Vagina (tissue), 2 donors: ENCODE data around the gene DNAJC9. TPM values are rescaled to one million over a fixed set of nuclear protein-coding genes. Genes with fewer than 3 reads are reported as not detected.

Experiments used
- DNase-seq, 2 donors: peaks; one replicate each; pipeline ENCODE4 v3.0.0-alpha.2; 2017; ENCODE audit errors: extremely low spot score in 2 of 2
- H3K27ac ChIP-seq: fragments of 200-600 bp; sonication (generic); one replicate; pipeline ENCODE4 v1.5.1; 2019
- H3K27me3 ChIP-seq: fragments of 200-600 bp; sonication (generic); one replicate; pipeline ENCODE4 v1.5.1; 2019
- H3K36me3 ChIP-seq, 2 donors: fragments of 200-600 bp; sonication (generic); one replicate each; pipeline ENCODE4 v1.5.1; 2017 to 2019
- H3K4me1 ChIP-seq: fragments of 200-600 bp; sonication (generic); one replicate; pipeline ENCODE4 v1.5.1; 2019
- H3K4me3 ChIP-seq, 2 donors: fragments of 200-600 bp; sonication (generic); 1 replicate in 1 of 2; 2 replicates in 1 of 2; pipeline ENCODE4 v1.5.1; 2016 to 2019
- H3K9me3 ChIP-seq: fragments of 200-600 bp; sonication (generic); one replicate; pipeline ENCODE4 v1.5.1; 2019
- POLR2A ChIP-seq, 2 donors: fragments of 450-650 bp; IDR thresholded peaks; one replicate each; pipeline ENCODE4 v1.6.1; 2017; ENCODE audit warnings: antibody characterized with exemption in 2 of 2, mild to moderate bottlenecking in 2 of 2, moderate library complexity in 2 of 2
- POLR2AphosphoS5 ChIP-seq, 2 donors: sonication (generic); formaldehyde crosslinking; IDR thresholded peaks; one replicate each; pipeline ENCODE4 v1.9.0; 2017; ENCODE audit warnings: antibody characterized with exemption in 2 of 2, mild to moderate bottlenecking in 2 of 2, low read depth in 1 of 2; ENCODE audit not compliant: insufficient read depth in 1 of 2
- intact Hi-C: fragments of 100-400 bp; cut with DNase I; formaldehyde crosslinking; loops from one replicate; pipeline ENCODE4 v1.15.1; 2023
- small RNA-seq: library from RNA; depleted of rRNA; stranded (forward); fragments of <200 nt; gene quantifications from one replicate; pipeline ENCODE3, GENCODE V24; 2016
- total RNA-seq: library from RNA; depleted of rRNA; stranded (reverse); fragments of >200 nt; gene quantifications from one replicate; pipeline ENCODE4 v1.2.3, GENCODE V29; 2016
- TF ChIP-seq, protein P1 (sequence below), 3 experiments: fragments of 450-650 bp in 2 of 3; fragments of 200-600 bp in 1 of 3; sonication (generic) in 1 of 3; IDR thresholded peaks; one replicate each; pipeline ENCODE4 v1.5.1; 2017 to 2019; ENCODE audit warnings: antibody characterized with exemption in 3 of 3, mild to moderate bottlenecking in 2 of 3, moderate library complexity in 2 of 3

The DNAJC9 gene
- total RNA-seq, 1 donor from 2014 or later = 16.2 TPM

DNA sequence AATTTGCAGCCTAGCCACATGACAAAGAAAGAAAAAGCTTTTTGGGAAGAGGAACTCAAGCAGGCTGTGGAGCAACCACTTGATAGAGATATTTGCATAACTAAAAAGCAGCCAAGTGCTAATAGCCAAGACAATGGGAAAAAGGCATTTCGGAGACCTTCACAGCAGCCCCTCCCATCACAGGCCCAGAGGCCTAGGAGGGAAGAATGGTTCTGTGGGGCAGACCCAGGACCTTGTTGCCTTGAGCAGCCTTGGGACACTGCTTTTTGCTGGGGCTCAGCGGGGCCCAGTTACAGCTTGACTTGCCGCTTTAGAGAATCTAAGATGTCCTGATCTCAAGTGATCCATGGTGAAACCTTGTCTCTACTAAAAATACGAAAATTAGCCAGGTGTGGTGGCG is 40.7 kb downstream of the DNAJC9 start:
- TF ChIP-seq POLR2A (IDR thresholded peaks at IDR 0.05) = no peak
- no peak for TF ChIP-seq POLR2AphosphoS5 (IDR thresholded peaks at IDR 0.05; ENCODE audit: insufficient read depth in 1 of 2, low read depth in 1 of 2)
- TF ChIP-seq, protein P1, sequence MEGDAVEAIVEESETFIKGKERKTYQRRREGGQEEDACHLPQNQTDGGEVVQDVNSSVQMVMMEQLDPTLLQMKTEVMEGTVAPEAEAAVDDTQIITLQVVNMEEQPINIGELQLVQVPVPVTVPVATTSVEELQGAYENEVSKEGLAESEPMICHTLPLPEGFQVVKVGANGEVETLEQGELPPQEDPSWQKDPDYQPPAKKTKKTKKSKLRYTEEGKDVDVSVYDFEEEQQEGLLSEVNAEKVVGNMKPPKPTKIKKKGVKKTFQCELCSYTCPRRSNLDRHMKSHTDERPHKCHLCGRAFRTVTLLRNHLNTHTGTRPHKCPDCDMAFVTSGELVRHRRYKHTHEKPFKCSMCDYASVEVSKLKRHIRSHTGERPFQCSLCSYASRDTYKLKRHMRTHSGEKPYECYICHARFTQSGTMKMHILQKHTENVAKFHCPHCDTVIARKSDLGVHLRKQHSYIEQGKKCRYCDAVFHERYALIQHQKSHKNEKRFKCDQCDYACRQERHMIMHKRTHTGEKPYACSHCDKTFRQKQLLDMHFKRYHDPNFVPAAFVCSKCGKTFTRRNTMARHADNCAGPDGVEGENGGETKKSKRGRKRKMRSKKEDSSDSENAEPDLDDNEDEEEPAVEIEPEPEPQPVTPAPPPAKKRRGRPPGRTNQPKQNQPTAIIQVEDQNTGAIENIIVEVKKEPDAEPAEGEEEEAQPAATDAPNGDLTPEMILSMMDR (IDR thresholded peaks at IDR 0.05) = no peak
- Histone ChIP-seq H3K9me3 (no peaks in the 10 kb centered on the region), H3K27me3 (no peaks in the 10 kb centered on the region), H3K4me3 (no peak overlapping the region), H3K4me1 (no peaks in the 10 kb centered on the region), H3K27ac (no peak overlapping the region), H3K36me3 (no peaks in the 10 kb centered on the region)
- intact Hi-C loops = no loop called here
- DNase-seq = no peak

DNA sequence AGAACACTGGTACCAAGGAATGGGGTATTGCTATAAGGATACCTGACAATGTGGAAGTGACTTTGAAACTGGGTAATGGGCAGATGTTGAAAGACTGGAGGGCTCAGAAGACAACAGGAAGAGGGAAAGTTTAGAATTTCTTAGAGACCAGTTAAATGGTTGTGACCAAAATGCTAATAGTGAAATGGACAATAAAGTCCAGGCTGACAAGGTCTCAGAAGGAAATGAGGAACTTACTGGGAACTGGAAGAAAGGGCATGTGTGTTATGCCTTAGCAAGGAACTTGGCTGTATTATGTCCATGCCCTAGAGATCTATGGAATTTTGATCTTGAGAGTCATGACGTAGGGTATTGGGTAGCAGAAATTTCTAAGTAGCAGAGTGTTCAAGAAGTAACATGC is 41.2 kb downstream of the DNAJC9 start:
- Histone ChIP-seq H3K27me3 (no peaks in the 10 kb centered on the region), H3K4me1 (no peaks in the 10 kb centered on the region), H3K36me3 (no peaks in the 10 kb centered on the region), H3K27ac (no peak overlapping the region), H3K9me3 (no peaks in the 10 kb centered on the region), H3K4me3 (no peak overlapping the region)
- intact Hi-C loops = no loop called here
- no peak for DNase-seq
- TF ChIP-seq, protein P1 (IDR thresholded peaks at IDR 0.05) = no peak
- TF ChIP-seq POLR2A (IDR thresholded peaks at IDR 0.05) (no peak), POLR2AphosphoS5 (IDR thresholded peaks at IDR 0.05; ENCODE audit: insufficient read depth in 1 of 2, low read depth in 1 of 2) (no peak)

DNA sequence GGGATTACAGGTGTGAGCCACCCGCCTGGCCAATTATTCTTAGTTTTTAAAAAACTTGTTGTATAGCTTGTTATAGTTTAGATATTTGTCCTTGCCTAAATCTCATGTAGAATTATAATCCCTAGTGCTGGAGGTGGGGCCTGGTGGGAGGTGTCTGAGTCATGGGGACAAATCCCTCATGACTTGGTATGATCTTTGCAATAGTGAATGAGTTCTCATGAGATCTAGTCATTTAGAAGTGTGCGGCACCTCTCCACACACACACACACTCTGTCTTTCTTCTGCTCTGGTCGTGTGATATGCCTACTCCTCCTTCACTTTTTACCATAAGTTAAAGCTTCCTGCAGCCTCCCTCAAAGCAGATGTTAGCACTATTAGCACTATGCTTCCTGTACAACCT is 42.0 kb downstream of the DNAJC9 start:
- no peak for DNase-seq
- no peaks in the 10 kb centered on the region for H3K9me3 ChIP-seq
- no peak overlapping the region for H3K27ac ChIP-seq
- no peaks in the 10 kb centered on the region for H3K27me3 ChIP-seq
- no peaks in the 10 kb centered on the region for H3K4me1 ChIP-seq
- no peak overlapping the region for H3K4me3 ChIP-seq
- H3K36me3 ChIP-seq = no peaks in the 10 kb centered on the region
- intact Hi-C loops = no loop called here
- TF ChIP-seq, protein P1 (IDR thresholded peaks at IDR 0.05) = no peak
- TF ChIP-seq POLR2AphosphoS5 (IDR thresholded peaks at IDR 0.05; ENCODE audit: insufficient read depth in 1 of 2, low read depth in 1 of 2) = no peak
- no peak for TF ChIP-seq POLR2A (IDR thresholded peaks at IDR 0.05)

Small RNA genes lying within 50 kb of the gene (small RNA-seq; reads per million reads assigned to genes)
- not detected for gene RF00019
- not detected for gene RNU6-833P

Other genes starting within 250 kb of the DNAJC9 start
- 12.5 TPM for gene P4HA1, start 150.4 kb downstream of the DNAJC9 start, total RNA-seq
- 2.9 TPM for gene NUDT13, start 136.8 kb downstream of the DNAJC9 start, total RNA-seq
- 26.5 TPM for gene ECD, start 79.2 kb downstream of the DNAJC9 start, total RNA-seq
- gene FAM149B1, start 79.1 kb downstream of the DNAJC9 start, total RNA-seq = 25.8 TPM
- 31.9 TPM for gene MRPS16, start 5.4 kb upstream of the DNAJC9 start, total RNA-seq
- 1.5 TPM for gene CFAP70, start 111.6 kb upstream of the DNAJC9 start, total RNA-seq
- gene ANXA7, start 166.8 kb upstream of the DNAJC9 start, total RNA-seq = 90.1 TPM
- gene MSS51, start 186.3 kb upstream of the DNAJC9 start, total RNA-seq = 1.5 TPM
- gene PPP3CB, start 248.8 kb upstream of the DNAJC9 start, total RNA-seq = 46.2 TPM